ENCODE measurements around the gene HIC1.

Gene HIC1

GRCh38 chr17:2025622-2026309 is 29.1 kb upstream of the HIC1 start:
- DNase-seq = peak; percentile 66

- DNase-seq = no peak
Observed at GRCh38 chr17:2027528-2028233, 27.2 kb upstream of the HIC1 start.

- DNase-seq = no peak
Observed at GRCh38 chr17:2028234-2028614, 26.7 kb upstream of the HIC1 start.

- no peak for DNase-seq
Observed at GRCh38 chr17:2028737-2029136, 26.2 kb upstream of the HIC1 start.

- peak; percentile 87 for DNase-seq
Observed at GRCh38 chr17:2029911-2030778, 24.8 kb upstream of the HIC1 start, which contains the start of gene DPH1. Gene DPH1, plus strand, starts transcription at chr17:2030153. Its CDS starts 17 bp downstream, at chr17:2030170.

GRCh38 chr17:2030779-2031163 is 24.1 kb upstream of the HIC1 start:
- no peak for DNase-seq

- DNase-seq = no peak
Observed at GRCh38 chr17:2033153-2033552, 21.8 kb upstream of the HIC1 start.

- DNase-seq = no peak
Observed at GRCh38 chr17:2034157-2034556, 20.7 kb upstream of the HIC1 start.

GRCh38 chr17:2034806-2035540 is 19.9 kb upstream of the HIC1 start:
- DNase-seq = no peak

- DNase-seq = no peak
Observed at GRCh38 chr17:2035541-2036488, 19.1 kb upstream of the HIC1 start.

- DNase-seq = no peak
Observed at GRCh38 chr17:2037155-2037554, 17.7 kb upstream of the HIC1 start.

- no peak for DNase-seq
Observed at GRCh38 chr17:2040219-2040827, 14.6 kb upstream of the HIC1 start.

- DNase-seq = no peak
Observed at GRCh38 chr17:2040942-2041560, 13.9 kb upstream of the HIC1 start.

GRCh38 chr17:2041561-2042389 is 13.1 kb upstream of the HIC1 start, which contains the start of gene OVCA2:
Gene OVCA2, plus strand, starts transcription at chr17:2042022. Its CDS starts 26 bp downstream, at chr17:2042048.
- peak; percentile 95 for DNase-seq

- peak; percentile 42 for DNase-seq
Observed at GRCh38 chr17:2042390-2042847, 12.5 kb upstream of the HIC1 start.

GRCh38 chr17:2042933-2043332 is 12.0 kb upstream of the HIC1 start:
- no peak for DNase-seq

GRCh38 chr17:2043785-2044184 is 11.1 kb upstream of the HIC1 start:
- DNase-seq = no peak

GRCh38 chr17:2044263-2044894 is 10.5 kb upstream of the HIC1 start:
- no peak for DNase-seq

GRCh38 chr17:2047590-2047989 is 7.3 kb upstream of the HIC1 start:
- no peak for DNase-seq
